ENCODE data around the gene TAF9B.
"Not testable (repeated sequence)": the region's sequence is repeated elsewhere in the genome, so short reads cannot be mapped to it uniquely, and the experiment has no call there.

TAF9B gene, protein sequence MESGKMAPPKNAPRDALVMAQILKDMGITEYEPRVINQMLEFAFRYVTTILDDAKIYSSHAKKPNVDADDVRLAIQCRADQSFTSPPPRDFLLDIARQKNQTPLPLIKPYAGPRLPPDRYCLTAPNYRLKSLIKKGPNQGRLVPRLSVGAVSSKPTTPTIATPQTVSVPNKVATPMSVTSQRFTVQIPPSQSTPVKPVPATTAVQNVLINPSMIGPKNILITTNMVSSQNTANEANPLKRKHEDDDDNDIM

DNA sequence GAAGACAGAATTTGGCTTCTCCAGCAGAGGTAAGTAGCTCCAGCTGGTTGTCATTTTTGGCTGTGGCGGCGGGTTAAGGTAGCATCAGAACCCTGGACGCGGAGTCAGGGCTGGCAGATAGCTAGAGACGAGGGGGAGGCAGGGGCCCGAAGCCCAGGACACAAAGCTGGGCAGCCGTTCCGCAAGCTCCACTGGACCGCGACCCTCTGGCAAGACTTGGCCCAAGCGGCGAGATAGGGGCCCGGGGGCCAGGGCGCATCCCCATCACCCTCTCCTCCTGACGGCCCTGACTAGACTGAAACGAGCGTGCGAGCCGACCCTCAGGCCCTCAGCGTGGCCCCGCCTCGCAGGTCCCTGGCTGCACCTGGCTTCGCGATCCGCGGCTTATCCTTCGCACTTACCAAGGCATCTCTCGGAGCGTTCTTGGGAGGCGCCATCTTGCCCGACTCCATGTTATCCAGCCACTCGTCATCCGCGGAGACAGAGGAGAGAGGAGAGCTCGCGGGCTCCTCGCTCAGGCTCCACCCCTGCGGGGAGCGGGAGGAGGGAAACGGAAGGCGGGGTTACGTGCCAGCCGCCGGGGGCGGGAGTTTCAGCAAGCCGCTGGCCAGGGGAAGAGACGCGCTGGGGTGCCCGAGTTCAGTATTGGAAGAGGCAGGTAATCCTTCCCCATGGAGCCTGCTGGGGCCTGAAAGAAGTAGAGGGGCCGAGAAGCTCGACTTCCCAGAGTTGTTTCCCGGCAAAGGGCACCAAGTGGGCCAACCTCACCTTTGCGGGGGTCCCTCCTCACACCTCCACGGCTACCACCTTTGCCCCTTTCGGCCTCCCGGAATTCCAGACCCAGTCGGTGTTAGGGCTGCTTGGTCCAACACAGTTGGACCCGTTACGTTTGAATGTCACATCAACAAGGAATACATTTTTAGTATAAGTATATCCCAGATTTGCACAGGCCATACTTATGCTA lies at the start of gene TAF9B:
TSS of gene TAF9B (minus strand) at position 491 of the 964 bp plus-strand sequence. CDS start at position 452, 39 bp downstream.
- peak within 1 kb of the TSS; percentile 67 for H3K4me3 ChIP-seq (replicated peaks; ENCODE audit: low read depth, low read length)
- TF ChIP-seq, protein P1, sequence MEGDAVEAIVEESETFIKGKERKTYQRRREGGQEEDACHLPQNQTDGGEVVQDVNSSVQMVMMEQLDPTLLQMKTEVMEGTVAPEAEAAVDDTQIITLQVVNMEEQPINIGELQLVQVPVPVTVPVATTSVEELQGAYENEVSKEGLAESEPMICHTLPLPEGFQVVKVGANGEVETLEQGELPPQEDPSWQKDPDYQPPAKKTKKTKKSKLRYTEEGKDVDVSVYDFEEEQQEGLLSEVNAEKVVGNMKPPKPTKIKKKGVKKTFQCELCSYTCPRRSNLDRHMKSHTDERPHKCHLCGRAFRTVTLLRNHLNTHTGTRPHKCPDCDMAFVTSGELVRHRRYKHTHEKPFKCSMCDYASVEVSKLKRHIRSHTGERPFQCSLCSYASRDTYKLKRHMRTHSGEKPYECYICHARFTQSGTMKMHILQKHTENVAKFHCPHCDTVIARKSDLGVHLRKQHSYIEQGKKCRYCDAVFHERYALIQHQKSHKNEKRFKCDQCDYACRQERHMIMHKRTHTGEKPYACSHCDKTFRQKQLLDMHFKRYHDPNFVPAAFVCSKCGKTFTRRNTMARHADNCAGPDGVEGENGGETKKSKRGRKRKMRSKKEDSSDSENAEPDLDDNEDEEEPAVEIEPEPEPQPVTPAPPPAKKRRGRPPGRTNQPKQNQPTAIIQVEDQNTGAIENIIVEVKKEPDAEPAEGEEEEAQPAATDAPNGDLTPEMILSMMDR (IDR thresholded peaks at IDR 0.05; ENCODE audit: low read depth, low read length, missing control alignments), result no peak
- peak; percentile 32 for DNase-seq (ENCODE audit: extremely low read depth, low read depth)

DNA sequence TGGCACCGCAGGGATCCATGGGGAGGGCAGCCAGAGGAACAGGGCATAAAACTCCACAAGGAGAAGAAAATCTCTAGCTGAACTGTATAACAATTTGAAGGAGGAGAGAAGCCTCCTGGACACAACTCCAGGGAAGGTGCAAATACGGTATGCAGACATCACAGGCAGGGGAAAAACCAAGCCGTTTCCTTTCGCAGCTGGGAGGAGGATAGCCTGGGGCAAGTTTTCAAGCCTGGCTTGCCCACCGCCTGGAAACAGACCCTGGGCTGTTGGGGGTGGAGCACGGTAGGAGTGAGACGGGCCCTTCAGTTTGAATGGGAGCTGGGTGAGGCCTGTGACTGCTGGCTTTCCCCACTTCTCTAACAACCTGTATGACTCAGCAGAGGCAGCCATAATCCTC lies 43.4 kb upstream of the TAF9B start:
- no peak overlapping the region for H3K4me3 ChIP-seq (replicated peaks; ENCODE audit: low read depth, low read length)
- no peak for DNase-seq (ENCODE audit: extremely low read depth, low read depth)
- TF ChIP-seq, protein P1 (IDR thresholded peaks at IDR 0.05; ENCODE audit: low read depth, low read length, missing control alignments), result no peak

DNA sequence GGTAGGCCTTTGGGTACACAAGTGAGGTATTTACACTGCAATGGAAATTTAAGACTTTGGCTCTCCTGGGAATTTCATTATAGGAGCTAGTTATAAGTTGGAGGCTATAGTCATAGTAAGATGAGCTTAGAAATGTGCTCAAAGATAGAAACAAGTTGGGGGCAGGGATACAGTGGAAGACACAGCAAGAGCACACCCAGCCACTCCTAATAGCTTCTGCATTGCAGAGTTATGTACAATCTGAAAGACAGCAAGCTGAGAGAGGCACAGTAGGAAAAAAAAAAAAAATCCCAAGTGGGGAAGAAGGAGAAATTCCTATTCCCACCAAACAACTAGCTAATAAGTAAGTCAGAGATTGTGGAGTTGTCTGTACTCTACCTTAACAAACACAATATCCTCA lies 41.9 kb upstream of the TAF9B start:
- TF ChIP-seq, protein P1 (IDR thresholded peaks at IDR 0.05; ENCODE audit: low read depth, low read length, missing control alignments), result no peak
- H3K4me3 ChIP-seq (replicated peaks; ENCODE audit: low read depth, low read length), result no peak overlapping the region
- DNase-seq (ENCODE audit: extremely low read depth, low read depth), result no peak

DNA sequence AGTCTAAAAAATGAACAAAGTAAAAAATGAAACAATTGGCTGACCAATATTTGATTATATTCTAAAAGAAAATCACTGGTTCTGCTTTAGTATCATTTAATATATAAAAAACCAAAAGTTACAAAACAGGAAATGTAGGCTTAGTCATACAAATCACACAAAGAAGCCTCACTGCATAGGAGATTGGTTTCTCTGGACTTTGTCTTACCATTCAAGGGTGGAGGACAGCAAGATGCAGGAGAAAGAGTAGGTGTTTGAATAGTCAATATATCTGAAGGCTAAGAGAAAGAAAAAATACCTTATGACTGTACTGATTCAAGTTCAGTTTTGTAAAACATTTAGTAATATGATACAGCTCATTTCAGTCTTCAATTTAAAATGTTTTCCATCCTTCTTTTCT lies 28.6 kb upstream of the TAF9B start:
- TF ChIP-seq, protein P1 (IDR thresholded peaks at IDR 0.05; ENCODE audit: low read depth, low read length, missing control alignments), result no peak
- DNase-seq (ENCODE audit: extremely low read depth, low read depth), result no peak

DNA sequence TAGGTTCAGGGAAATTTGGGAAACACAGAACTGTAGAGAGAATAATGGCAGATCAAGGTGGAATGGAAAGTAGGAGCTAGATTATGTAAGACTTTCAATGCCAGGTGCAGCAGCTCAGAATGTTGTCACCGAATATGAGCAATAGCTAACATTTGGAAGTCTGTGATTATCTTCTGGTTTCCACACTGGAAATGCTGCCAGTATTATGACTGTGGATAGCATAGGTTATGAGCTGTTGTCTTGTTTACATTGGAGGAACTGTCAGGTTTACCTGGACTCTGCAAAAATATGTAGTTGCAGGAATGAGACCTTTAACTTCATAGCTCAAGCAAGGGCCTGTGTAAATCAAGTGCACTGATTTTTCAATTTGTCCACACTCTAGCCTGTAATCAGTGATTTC lies 26.0 kb upstream of the TAF9B start:
- TF ChIP-seq, protein P1 (IDR thresholded peaks at IDR 0.05; ENCODE audit: low read depth, low read length, missing control alignments), result no peak
- H3K4me3 ChIP-seq (replicated peaks; ENCODE audit: low read depth, low read length), result no peak overlapping the region
- no peak for DNase-seq (ENCODE audit: extremely low read depth, low read depth)

More for the DNA sequence above, 28.6 kb upstream of the TAF9B start:
- no peak overlapping the region for H3K4me3 ChIP-seq (replicated peaks; ENCODE audit: low read depth, low read length)

DNA sequence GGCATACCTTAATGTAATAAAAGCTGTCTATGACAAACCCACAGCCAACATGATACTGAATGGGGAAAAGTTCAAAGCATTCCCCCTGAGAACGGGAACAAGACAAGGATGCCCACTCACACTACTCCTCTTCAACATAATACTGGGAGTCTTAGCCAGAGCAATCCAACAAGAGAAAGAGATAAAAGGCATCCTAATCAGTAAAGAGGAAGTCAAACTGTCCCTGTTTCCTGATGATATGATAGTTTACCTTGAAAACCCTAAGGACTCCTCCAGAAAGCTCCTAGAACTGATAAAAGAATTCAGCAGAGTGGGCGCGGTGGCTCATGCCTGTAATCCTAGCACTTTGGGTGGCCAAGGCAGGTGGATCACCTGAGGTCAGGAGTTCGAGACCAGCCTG lies 23.7 kb upstream of the TAF9B start:
- not testable (repeated sequence) for DNase-seq (ENCODE audit: extremely low read depth, low read depth); H3K4me3 ChIP-seq (replicated peaks; ENCODE audit: low read depth, low read length)

DNA sequence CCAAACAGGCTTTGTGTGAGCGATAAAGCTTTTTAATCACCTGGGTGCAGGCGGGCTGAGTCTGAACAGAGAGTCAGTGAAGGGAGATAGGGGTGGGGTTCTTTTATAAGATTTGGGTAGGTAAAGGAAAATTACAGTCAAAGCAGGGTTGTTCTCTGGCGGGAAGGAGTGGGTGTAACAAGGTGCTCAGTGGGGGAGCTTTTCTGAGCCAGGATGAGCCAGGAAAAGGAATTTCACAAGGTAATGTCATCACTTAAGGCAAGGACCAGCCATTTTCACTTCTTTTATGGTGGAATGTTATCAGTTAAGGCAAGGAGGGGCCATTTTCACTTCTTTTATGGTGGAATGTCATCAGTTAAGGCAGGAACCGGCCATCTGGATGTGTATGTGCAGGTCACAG lies 21.3 kb upstream of the TAF9B start:
- DNase-seq (ENCODE audit: extremely low read depth, low read depth); H3K4me3 ChIP-seq (replicated peaks; ENCODE audit: low read depth, low read length): not testable (repeated sequence)

DNA sequence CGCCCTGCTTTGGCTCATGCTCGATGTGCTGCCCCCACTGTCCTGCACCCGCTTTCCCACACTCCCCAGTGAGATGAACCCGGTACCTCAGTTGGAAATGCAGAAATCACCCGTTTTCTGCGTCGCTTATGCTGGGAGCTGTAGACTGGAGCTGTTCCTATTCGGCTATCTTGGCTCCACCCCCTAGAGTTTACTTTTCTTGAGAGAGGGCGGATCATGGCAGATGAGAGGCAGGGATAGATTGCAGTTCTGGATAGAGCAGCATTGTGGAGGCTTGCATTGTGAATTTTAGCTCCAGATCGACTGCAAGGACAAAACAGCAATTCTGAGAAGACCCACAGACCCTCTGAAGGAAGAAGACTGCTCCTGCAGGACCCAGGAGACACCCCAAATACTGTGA lies 18.4 kb upstream of the TAF9B start:
- not testable (repeated sequence) for H3K4me3 ChIP-seq (replicated peaks; ENCODE audit: low read depth, low read length); DNase-seq (ENCODE audit: extremely low read depth, low read depth)

DNA sequence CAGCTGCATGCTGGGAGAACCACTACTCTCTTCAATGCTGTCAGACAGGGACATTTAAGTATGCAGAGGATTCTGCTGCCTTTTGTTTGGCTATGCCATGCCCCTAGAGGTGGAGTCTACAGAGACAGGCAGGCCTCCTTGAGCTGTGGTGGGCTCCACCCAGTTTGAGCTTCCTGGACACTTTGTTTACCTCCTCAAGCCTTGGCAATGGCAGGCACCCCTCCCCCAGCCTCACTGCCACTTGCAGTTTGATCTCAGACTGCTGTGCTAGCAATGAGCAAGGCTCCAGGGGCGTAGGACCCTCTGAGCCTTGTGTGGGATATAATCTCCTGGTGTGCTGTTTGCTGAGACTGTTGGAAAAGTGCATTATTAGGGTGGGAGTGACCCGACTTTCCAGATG lies 17.9 kb upstream of the TAF9B start:
- not testable (repeated sequence) for H3K4me3 ChIP-seq (replicated peaks; ENCODE audit: low read depth, low read length); DNase-seq (ENCODE audit: extremely low read depth, low read depth)

DNA sequence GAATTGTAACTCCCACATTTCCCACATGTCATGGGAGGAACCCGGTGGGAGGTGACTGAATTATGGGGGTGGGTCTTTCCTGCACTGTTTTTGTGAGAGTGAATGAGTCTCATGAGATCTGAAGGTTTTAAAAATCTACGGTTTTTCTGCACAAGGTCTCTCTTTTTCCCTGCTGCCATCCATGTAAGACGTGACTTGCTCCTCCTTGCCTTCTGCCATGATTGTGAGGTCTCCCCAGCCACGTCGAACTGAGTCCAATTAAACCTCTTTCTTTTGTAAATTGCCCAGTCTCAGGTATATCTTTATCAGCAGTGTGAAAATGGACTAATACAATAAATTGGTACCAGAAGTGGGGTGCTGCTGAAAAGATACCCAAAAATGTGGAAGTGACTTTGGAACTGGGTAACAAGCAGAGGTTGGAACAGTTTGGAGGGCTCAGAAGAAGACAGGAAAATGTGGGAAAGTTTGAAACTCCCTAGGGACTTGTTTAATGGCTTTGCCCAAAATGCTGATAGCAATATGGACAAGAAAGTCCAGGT lies 7.6 kb upstream of the TAF9B start:
- H3K4me3 ChIP-seq (replicated peaks; ENCODE audit: low read depth, low read length); DNase-seq (ENCODE audit: extremely low read depth, low read depth): not testable (repeated sequence)
